ENCODE data around the gene HOTAIR. TPM values are rescaled to one million over a fixed set of nuclear protein-coding genes. Genes with fewer than 3 reads are reported as not detected.

Gene HOTAIR
- total RNA-seq, 4 donors from 2014 or later: 0.31 TPM; not detected in 3

DNA sequence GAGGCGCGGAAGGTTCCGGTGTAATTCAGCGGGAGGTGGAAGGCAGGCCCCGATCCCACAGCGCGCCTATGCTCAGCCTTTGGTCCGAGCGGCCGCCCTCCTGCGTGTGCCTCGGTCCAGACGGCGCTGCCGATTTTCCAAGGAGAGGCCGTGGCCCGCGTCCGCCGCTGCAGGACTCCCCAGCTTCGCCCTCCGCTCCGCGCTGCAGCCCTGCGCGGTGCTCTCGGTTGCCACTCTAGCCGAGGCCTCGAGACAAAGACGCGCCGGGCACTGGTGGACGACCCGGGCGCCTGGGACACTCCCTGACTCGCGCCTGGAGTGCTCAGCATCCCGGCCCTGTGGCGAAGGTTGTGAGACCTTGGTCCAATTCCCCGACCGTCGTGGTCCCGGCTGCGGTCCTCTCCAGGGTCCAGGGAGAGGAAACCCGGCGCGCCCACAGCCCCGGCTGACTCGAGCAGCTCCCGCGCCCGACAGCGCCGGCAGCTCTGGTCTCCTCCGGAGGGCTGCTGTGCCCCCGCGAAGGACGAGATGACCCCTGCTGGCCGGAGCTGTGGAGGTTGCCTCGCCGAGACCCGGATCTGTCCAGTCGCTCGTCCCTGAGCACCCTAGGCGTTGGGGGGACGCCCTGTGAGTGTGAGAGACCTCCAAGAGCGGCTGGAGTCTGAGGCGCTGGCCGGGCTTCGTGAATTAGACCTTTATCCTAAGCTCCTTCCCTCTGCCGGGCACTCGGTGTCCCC, 13.6 kb downstream of the HOTAIR start:
- WGBS, 2 donors (ENCODE audit: low coverage in 1 of 2): no CpG with 5 or more reads among the region's 72 CpGs
- no peak overlapping the region for H3K4me3 ChIP-seq
- H3K27ac ChIP-seq: no peak overlapping the region
- no peak for ATAC-seq
- H3K27me3 ChIP-seq: peaks cover 100% of the 10 kb centered on the region
- no peaks in the 10 kb centered on the region for H3K9me3 ChIP-seq
- no peak for TF ChIP-seq EP300 (IDR thresholded peaks at IDR 0.05)
- TF ChIP-seq POLR2A (IDR thresholded peaks at IDR 0.05): no peak
- TF ChIP-seq POLR2AphosphoS5 (IDR thresholded peaks at IDR 0.05): no peak
- TF ChIP-seq, protein P1, sequence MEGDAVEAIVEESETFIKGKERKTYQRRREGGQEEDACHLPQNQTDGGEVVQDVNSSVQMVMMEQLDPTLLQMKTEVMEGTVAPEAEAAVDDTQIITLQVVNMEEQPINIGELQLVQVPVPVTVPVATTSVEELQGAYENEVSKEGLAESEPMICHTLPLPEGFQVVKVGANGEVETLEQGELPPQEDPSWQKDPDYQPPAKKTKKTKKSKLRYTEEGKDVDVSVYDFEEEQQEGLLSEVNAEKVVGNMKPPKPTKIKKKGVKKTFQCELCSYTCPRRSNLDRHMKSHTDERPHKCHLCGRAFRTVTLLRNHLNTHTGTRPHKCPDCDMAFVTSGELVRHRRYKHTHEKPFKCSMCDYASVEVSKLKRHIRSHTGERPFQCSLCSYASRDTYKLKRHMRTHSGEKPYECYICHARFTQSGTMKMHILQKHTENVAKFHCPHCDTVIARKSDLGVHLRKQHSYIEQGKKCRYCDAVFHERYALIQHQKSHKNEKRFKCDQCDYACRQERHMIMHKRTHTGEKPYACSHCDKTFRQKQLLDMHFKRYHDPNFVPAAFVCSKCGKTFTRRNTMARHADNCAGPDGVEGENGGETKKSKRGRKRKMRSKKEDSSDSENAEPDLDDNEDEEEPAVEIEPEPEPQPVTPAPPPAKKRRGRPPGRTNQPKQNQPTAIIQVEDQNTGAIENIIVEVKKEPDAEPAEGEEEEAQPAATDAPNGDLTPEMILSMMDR (IDR thresholded peaks at IDR 0.05): no peak
- H3K36me3 ChIP-seq: no peaks in the 10 kb centered on the region
- H3K4me1 ChIP-seq: peaks cover 0 to 32% (median 7%) of the 10 kb centered on the region in 3 donors

DNA sequence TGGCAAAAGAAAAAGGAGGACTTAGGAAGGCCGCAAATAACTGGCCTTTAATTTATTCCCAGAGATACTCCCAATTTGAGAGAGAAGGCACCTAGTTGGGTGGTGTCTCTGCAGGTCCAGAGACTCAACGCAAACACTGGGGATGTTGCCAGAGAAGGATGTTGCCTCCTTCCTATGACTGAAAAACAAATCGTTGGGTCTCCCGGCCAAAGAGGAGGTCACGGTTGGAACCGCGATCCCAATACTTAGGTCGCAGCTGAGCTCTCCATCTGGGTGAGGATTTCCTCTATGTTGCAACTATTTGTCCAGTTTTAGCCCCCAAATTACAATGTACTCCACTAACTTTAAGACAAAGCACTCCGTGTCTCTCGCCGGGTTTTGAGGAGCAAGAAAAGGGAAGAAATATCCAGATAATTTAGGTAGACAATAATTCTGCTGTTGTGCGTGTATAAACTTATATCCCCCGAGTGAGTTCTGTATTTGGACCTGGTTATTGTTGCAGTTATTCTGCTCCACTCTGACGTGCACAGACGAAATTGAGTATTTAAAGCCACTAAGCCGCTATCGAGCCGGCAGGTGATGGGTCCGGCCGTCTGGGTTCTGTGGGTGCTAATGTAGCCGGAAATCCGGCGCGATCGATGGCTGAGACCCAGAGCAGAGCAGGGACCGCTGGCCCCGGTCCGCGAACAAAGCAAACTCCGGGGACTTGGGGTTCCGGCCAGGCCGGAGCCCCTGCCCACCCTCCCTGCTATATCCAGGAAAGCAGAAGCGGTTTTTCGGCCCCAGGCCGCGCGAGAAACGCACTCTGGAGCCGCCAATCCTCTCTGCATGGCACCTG, 14.3 kb downstream of the HOTAIR start:
- H3K9me3 ChIP-seq: no peaks in the 10 kb centered on the region
- WGBS, 2 donors (ENCODE audit: low coverage in 1 of 2): 12 to 14% methylated on average over 15 of the region's 39 CpGs
- TF ChIP-seq POLR2AphosphoS5 (IDR thresholded peaks at IDR 0.05): no peak
- no peaks in the 10 kb centered on the region for H3K36me3 ChIP-seq
- H3K27me3 ChIP-seq: peaks cover 100% of the 10 kb centered on the region
- ATAC-seq: no peak
- no peak overlapping the region for H3K4me3 ChIP-seq
- peaks cover 0 to 30% (median 7%) of the 10 kb centered on the region in 3 donors for H3K4me1 ChIP-seq
- no peak overlapping the region for H3K27ac ChIP-seq

DNA sequence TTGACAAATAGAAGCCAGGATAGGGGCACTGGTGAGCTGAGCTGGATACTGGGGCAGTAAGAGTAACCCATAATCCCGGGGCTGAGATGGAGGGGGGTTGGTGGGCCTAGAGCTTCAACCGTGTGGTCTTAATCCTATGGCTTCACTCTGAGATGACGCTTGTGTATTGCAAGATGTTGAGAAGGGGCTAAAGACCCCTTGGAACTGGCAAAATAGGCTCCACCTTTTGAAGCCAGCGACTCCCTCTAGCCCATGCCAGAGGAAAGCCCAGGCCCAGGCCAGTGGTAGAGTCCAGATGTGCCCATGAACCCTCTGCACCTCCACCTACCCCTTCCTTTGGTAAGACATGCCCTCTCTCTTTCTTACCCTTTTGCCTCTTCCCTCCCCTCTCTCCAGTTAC, 15.4 kb downstream of the HOTAIR start:
- H3K4me1 ChIP-seq: peaks cover 0 to 40% (median 7%) of the 10 kb centered on the region in 3 donors
- peaks cover 100% of the 10 kb centered on the region for H3K27me3 ChIP-seq
- TF ChIP-seq, protein P1 (IDR thresholded peaks at IDR 0.05): no peak
- no peak for TF ChIP-seq POLR2A (IDR thresholded peaks at IDR 0.05)
- no peak for TF ChIP-seq POLR2AphosphoS5 (IDR thresholded peaks at IDR 0.05)
- no peak for TF ChIP-seq EP300 (IDR thresholded peaks at IDR 0.05)
- H3K9me3 ChIP-seq: no peaks in the 10 kb centered on the region
- H3K36me3 ChIP-seq: no peaks in the 10 kb centered on the region
- no peak overlapping the region for H3K4me3 ChIP-seq
- H3K27ac ChIP-seq: no peak overlapping the region
- WGBS, 2 donors (ENCODE audit: low coverage in 1 of 2): 0 to 12% methylated on average over 1 to 4 of the region's 4 CpGs
- ATAC-seq: no peak

DNA sequence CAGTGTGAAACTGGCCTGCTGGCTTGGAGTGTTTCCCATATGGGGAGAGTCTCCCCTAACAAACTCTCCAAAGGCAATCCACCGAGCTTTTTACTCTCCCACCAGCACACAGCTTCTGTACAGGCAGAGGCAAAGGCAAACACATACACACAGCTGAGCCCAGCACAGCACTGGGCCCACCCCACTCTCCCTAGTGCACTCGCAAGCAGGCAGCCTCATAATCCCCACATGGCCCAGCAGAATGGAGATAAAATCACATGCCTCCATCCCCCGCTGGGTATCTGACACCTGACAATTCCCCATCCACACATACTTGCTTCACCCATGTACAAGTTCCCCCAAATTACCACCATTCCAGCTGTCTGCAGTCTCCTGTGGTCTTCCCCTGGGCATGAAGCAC, 16.6 kb downstream of the HOTAIR start:
- WGBS, 2 donors (ENCODE audit: low coverage in 1 of 2): 14 to 27% methylated on average over 2 of the region's 3 CpGs
- ATAC-seq: no peak
- peaks cover 100% of the 10 kb centered on the region for H3K27me3 ChIP-seq
- H3K27ac ChIP-seq: no peak overlapping the region
- no peaks in the 10 kb centered on the region for H3K9me3 ChIP-seq
- H3K36me3 ChIP-seq: no peaks in the 10 kb centered on the region
- TF ChIP-seq POLR2AphosphoS5 (IDR thresholded peaks at IDR 0.05) (no peak), POLR2A (IDR thresholded peaks at IDR 0.05) (no peak)
- peaks cover 0 to 32% (median 7%) of the 10 kb centered on the region in 3 donors for H3K4me1 ChIP-seq
- H3K4me3 ChIP-seq: no peak overlapping the region

DNA sequence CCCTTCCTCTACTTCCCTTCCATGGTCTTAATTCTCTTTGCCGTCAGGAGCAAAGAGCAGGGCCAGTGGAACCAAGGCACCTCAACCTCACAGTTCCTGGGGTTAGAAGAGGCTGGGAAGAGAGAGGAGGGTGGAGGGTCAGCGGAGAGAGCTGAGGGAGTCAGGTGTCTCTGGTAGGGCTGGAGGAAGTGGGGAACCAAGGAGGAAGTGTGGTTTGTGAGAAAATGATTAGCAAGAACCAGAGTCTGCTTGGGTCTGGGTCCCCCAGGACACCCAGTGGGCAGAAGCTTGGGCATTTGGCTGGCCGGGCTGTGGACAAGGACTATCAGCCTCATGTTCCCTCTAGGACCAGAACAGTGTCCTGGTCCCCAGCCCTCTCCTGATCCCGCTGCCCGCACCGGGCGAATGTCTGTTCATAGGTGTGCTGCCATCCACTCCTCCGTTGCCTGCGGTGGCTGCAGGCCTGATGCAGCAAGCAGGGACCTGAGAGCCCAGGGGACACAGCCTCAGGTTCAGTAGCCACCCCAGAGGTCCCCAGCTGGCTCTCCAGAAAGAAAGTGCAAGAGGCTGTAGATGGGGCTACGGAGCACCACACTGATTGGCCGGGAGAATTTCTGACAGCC, 17.7 kb downstream of the HOTAIR start:
- no peak for ATAC-seq
- peaks cover 100% of the 10 kb centered on the region for H3K27me3 ChIP-seq
- no peak overlapping the region for H3K4me3 ChIP-seq

More for the DNA sequence above, 17.7 kb downstream of the HOTAIR start:
- peaks cover 0 to 31% (median 7%) of the 10 kb centered on the region in 3 donors for H3K4me1 ChIP-seq
- 15% methylated on average over 5 of the region's 11 CpGs; no CpG with 5 or more reads in 1 of the 2 donors for WGBS, 2 donors (ENCODE audit: low coverage in 1 of 2)
- no peaks in the 10 kb centered on the region for H3K36me3 ChIP-seq
- TF ChIP-seq POLR2A (IDR thresholded peaks at IDR 0.05): no peak
- no peak for TF ChIP-seq EP300 (IDR thresholded peaks at IDR 0.05)
- TF ChIP-seq POLR2AphosphoS5 (IDR thresholded peaks at IDR 0.05): no peak
- TF ChIP-seq, protein P1 (IDR thresholded peaks at IDR 0.05): no peak
- no peak overlapping the region for H3K27ac ChIP-seq
- peaks cover 0 to 6% (median 0%) of the 10 kb centered on the region in 3 donors for H3K9me3 ChIP-seq
